Measurements from ENCODE around the gene PLEKHM1.

The PLEKHM1 gene

GRCh38 chr17:45438931-45439610 is 51.5 kb downstream of the PLEKHM1 start:
- WGBS, 2 experiments (ENCODE audit: insufficient coverage in 2 of 2): 87 to 91% methylated on average over 5 to 11 of the region's 11 CpGs
- peaks cover 23% of the 10 kb centered on the region for H3K4me1 ChIP-seq (ENCODE audit: control insufficient read depth, insufficient read depth, low read length, poor library complexity, severe bottlenecking)
- H3K4me3 ChIP-seq (ENCODE audit: extremely low read depth, insufficient read depth, low read length, poor library complexity, severe bottlenecking): no peak overlapping the region

GRCh38 chr17:45437465-45438283 is 52.8 kb downstream of the PLEKHM1 start:
- Histone ChIP-seq H3K36me3 (ENCODE audit: control insufficient read depth, insufficient read depth, low read length) (peaks cover 3% of the 10 kb centered on the region), H3K4me3 (ENCODE audit: extremely low read depth, insufficient read depth, low read length, poor library complexity, severe bottlenecking) (no peak overlapping the region), H3K9me3 (ENCODE audit: control insufficient read depth, low read length) (no peaks in the 10 kb centered on the region), H3K4me1 (ENCODE audit: control insufficient read depth, insufficient read depth, low read length, poor library complexity, severe bottlenecking) (peaks cover 26% of the 10 kb centered on the region), H3K27ac (ENCODE audit: low read depth, low read length, severe bottlenecking) (no peak overlapping the region)
- 74 to 80% methylated on average over 19 to 21 of the region's 30 CpGs for WGBS, 2 experiments (ENCODE audit: insufficient coverage in 2 of 2)

More at GRCh38 chr17:45438931-45439610, 51.5 kb downstream of the PLEKHM1 start:
- H3K36me3 ChIP-seq (ENCODE audit: control insufficient read depth, insufficient read depth, low read length): peaks cover 3% of the 10 kb centered on the region
- H3K9me3 ChIP-seq (ENCODE audit: control insufficient read depth, low read length): no peaks in the 10 kb centered on the region
- H3K27ac ChIP-seq (ENCODE audit: low read depth, low read length, severe bottlenecking): no peak overlapping the region

- no peaks in the 10 kb centered on the region for H3K9me3 ChIP-seq (ENCODE audit: control insufficient read depth, low read length)
- 88 to 92% methylated on average over 15 to 16 of the region's 23 CpGs for WGBS, 2 experiments (ENCODE audit: insufficient coverage in 2 of 2)
- H3K4me1 ChIP-seq (ENCODE audit: control insufficient read depth, insufficient read depth, low read length, poor library complexity, severe bottlenecking): peaks cover 26% of the 10 kb centered on the region
- H3K36me3 ChIP-seq (ENCODE audit: control insufficient read depth, insufficient read depth, low read length): peaks cover 3% of the 10 kb centered on the region
- no peak overlapping the region for H3K4me3 ChIP-seq (ENCODE audit: extremely low read depth, insufficient read depth, low read length, poor library complexity, severe bottlenecking)
- no peak overlapping the region for H3K27ac ChIP-seq (ENCODE audit: low read depth, low read length, severe bottlenecking)
Observed at GRCh38 chr17:45436625-45437464, 53.7 kb downstream of the PLEKHM1 start.

DNA sequence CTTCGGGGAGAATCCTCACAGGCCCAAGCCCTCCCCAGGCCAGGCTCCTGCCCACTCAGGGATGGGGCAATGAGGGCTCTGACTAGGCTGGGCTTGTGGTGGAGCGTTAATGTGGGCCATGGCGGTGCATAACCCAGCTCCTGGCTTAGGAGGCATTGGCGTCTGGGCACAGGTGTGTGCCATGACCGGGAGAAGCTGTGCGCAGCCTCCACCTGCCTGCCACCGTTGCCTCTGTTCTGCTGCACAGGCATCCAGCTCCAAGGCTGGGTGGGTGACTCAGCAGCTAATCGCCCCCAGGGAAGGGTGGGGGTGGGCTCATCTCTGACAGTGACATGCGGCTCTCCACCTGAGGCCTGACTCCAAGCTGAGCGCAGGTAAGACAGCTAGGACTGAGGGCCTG is 54.4 kb downstream of the PLEKHM1 start:
- Histone ChIP-seq H3K4me1 (ENCODE audit: control insufficient read depth, insufficient read depth, low read length, poor library complexity, severe bottlenecking) (peaks cover 30% of the 10 kb centered on the region), H3K27ac (ENCODE audit: low read depth, low read length, severe bottlenecking) (no peak overlapping the region), H3K36me3 (ENCODE audit: control insufficient read depth, insufficient read depth, low read length) (peaks cover 3% of the 10 kb centered on the region), H3K9me3 (ENCODE audit: control insufficient read depth, low read length) (no peaks in the 10 kb centered on the region), H3K4me3 (ENCODE audit: extremely low read depth, insufficient read depth, low read length, poor library complexity, severe bottlenecking) (no peak overlapping the region)
- WGBS, 2 experiments (ENCODE audit: insufficient coverage in 2 of 2): 90% methylated on average over 7 to 8 of the region's 10 CpGs

DNA sequence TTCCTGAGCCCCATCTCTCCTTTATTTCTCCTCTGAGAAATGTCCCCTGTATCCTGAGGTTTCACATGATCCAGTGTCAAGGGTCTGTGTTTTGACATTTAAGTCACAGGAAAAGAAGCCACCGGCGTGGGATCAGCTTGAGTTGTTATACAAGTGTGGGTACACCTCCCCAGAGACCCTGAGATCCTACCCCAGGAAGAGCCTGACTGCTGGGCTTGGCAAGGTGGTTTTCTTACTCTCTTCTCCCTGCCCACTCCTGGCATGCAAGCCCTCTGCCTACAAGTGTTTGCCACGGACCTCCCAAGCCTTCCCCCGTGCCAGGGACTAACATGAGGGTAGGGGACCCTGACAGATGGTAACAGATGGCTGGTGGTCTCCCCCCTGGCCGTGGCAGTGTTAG is 55.0 kb downstream of the PLEKHM1 start:
- 60 to 95% methylated on average over 1 to 4 of the region's 5 CpGs for WGBS, 2 experiments (ENCODE audit: insufficient coverage in 2 of 2)
- Histone ChIP-seq H3K9me3 (ENCODE audit: control insufficient read depth, low read length) (no peaks in the 10 kb centered on the region), H3K27ac (ENCODE audit: low read depth, low read length, severe bottlenecking) (no peak overlapping the region), H3K4me1 (ENCODE audit: control insufficient read depth, insufficient read depth, low read length, poor library complexity, severe bottlenecking) (peaks cover 30% of the 10 kb centered on the region), H3K4me3 (ENCODE audit: extremely low read depth, insufficient read depth, low read length, poor library complexity, severe bottlenecking) (no peak overlapping the region), H3K36me3 (ENCODE audit: control insufficient read depth, insufficient read depth, low read length) (peaks cover 3% of the 10 kb centered on the region)

DNA sequence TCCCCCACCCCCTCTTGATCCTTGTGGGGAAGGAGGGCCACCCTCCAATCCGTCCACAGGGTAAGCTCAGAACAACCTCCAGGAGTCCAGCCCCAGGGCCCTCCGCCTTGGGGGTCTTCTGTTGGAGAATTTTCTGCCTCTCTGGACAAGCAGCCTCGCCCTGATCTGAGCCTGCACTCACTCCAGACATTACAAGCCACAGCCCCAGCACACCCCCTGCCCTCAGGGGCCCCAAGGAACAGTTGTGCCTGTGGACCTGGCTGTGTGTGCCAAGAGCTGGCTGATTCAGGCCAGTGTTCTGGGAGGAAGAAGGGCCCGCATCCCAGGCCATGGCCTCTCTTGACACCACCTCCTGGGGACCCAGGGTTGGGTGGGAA is 57.4 kb downstream of the PLEKHM1 start:
- Histone ChIP-seq H3K9me3 (ENCODE audit: control insufficient read depth, low read length) (no peaks in the 10 kb centered on the region), H3K4me3 (ENCODE audit: extremely low read depth, insufficient read depth, low read length, poor library complexity, severe bottlenecking) (no peak overlapping the region), H3K4me1 (ENCODE audit: control insufficient read depth, insufficient read depth, low read length, poor library complexity, severe bottlenecking) (peaks cover 27% of the 10 kb centered on the region), H3K27ac (ENCODE audit: low read depth, low read length, severe bottlenecking) (no peak overlapping the region), H3K36me3 (ENCODE audit: control insufficient read depth, insufficient read depth, low read length) (peaks cover 3% of the 10 kb centered on the region)
- 64% methylated on average over 2 of the region's 4 CpGs; no CpG with 5 or more reads in 1 of the 2 experiments for WGBS, 2 experiments (ENCODE audit: insufficient coverage in 2 of 2)

DNA sequence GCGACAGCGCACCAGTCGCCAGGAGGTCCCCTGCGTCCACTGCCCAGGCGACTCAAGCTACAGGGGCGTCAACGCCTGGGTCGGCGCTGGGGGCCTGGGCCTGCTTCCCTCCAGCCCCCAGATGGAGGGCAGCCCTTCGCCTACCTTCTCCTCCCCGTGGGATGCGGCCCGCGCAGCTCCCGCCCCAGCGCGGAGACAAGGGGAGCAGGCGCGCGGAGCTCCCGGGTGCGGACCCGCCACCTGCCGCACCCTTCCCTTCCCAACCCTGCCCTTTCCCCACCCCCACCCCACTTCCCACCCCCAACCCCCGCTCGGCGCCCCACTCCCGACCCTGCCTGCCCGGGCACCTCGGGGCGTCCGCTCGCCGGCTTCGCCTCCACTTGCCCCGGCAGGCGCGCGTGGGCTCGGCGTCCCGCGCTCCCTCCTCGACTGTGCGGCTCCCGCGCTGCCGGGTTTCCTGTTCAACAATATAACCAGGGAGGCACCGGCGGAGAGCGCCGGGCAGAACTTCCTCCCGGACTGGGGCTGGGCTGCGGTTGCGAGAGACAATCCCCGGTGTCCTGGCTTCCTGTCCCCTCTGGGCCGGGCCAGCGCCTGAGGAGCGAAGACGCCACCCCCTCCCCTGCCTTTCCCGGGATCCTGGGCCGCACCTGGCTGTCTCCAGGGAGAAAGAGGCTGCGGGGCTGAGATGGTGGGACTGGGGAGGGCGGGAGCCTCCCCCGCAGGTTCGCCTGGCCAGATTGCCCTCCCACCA is 57.9 kb downstream of the PLEKHM1 start, which contains the start of gene ARHGAP27:
TSS of gene ARHGAP27 (minus strand) at position 466 of the 754 bp plus-strand sequence. CDS start 2,591 bp downstream, outside the sequence.
- Histone ChIP-seq H3K4me1 (ENCODE audit: control insufficient read depth, insufficient read depth, low read length, poor library complexity, severe bottlenecking) (peaks cover 26% of the 10 kb centered on the region), H3K36me3 (ENCODE audit: control insufficient read depth, insufficient read depth, low read length) (peaks cover 3% of the 10 kb centered on the region), H3K9me3 (ENCODE audit: control insufficient read depth, low read length) (no peaks in the 10 kb centered on the region), H3K4me3 (ENCODE audit: extremely low read depth, insufficient read depth, low read length, poor library complexity, severe bottlenecking) (peak within 1 kb of the TSS; percentile 43), H3K27ac (ENCODE audit: low read depth, low read length, severe bottlenecking) (no peak within 1 kb of the TSS)
- WGBS, 2 experiments (ENCODE audit: insufficient coverage in 2 of 2): 2 to 3% methylated on average over 28 to 32 of the region's 66 CpGs

DNA sequence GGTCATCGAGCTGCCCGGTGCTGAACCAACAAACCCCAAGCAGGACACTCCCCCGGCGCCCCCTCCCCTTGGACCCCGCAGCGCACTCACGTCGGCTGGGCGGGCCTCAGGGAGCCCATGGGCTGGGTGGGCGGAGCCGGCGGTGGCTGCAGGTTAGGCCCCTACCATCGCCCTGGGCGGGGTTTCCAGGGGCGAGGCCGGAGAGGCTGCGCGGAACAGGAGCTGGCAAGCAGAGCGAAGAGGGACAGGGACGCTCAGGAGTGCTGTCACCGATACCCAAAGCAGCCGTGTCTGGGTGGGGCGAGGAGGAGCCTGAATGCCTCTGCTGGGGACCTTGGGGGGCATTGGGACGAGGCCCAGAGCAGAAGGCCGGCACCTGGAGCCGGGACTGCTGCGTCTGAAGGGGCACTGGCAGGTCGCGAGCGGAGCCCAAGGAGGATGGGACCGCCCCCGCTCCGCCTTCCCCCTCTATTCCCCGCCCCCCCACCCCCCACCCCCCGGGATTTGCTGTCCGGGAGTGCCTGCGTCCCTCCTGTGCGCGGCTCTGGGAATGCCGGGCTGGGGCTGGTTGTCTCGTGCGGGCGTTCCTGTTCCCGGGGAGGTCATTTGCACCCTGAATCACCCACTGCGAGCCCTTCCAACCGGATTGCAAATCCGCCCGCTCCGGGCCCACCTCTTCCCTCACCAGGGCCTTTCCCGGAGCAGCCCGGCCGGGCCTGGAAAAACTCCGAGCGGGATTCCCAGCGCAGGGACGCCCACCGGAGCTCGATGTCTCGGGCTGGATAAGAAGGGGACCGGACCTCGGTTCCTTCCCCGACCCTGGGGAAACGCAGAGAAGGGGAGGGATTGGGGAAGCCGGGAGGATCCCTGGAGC is 58.8 kb downstream of the PLEKHM1 start:
- WGBS, 2 experiments (ENCODE audit: insufficient coverage in 2 of 2): 1% methylated on average over 39 to 46 of the region's 64 CpGs
- peaks cover 18% of the 10 kb centered on the region for H3K4me1 ChIP-seq (ENCODE audit: control insufficient read depth, insufficient read depth, low read length, poor library complexity, severe bottlenecking)

GRCh38 chr17:45430738-45431530 is 59.6 kb downstream of the PLEKHM1 start:
- 5 to 6% methylated on average over 27 to 30 of the region's 47 CpGs for WGBS, 2 experiments (ENCODE audit: insufficient coverage in 2 of 2)
- peaks cover 3% of the 10 kb centered on the region for H3K36me3 ChIP-seq (ENCODE audit: control insufficient read depth, insufficient read depth, low read length)
- H3K9me3 ChIP-seq (ENCODE audit: control insufficient read depth, low read length): no peaks in the 10 kb centered on the region
- H3K4me1 ChIP-seq (ENCODE audit: control insufficient read depth, insufficient read depth, low read length, poor library complexity, severe bottlenecking): peaks cover 10% of the 10 kb centered on the region
- peak overlapping the region; percentile 43 for H3K4me3 ChIP-seq (ENCODE audit: extremely low read depth, insufficient read depth, low read length, poor library complexity, severe bottlenecking)
- H3K27ac ChIP-seq (ENCODE audit: low read depth, low read length, severe bottlenecking): no peak overlapping the region

More for the DNA sequence above, 58.8 kb downstream of the PLEKHM1 start:
- Histone ChIP-seq H3K4me3 (ENCODE audit: extremely low read depth, insufficient read depth, low read length, poor library complexity, severe bottlenecking) (peak overlapping the region; percentile 43), H3K9me3 (ENCODE audit: control insufficient read depth, low read length) (no peaks in the 10 kb centered on the region), H3K36me3 (ENCODE audit: control insufficient read depth, insufficient read depth, low read length) (peaks cover 3% of the 10 kb centered on the region), H3K27ac (ENCODE audit: low read depth, low read length, severe bottlenecking) (no peak overlapping the region)
